Spleen (tissue), 11 donors: ENCODE measurements around the gene IRX2. TPM values are rescaled to one million over a fixed set of nuclear protein-coding genes. Genes with fewer than 3 reads are reported as not detected.

ENCODE experiments used
- DNase-seq: peaks from one replicate; pipeline ENCODE4 v3.0.0-alpha.2; 2020
- H3K27ac ChIP-seq, 8 donors: fragments of 200-600 bp; sonication (generic) in 7 of 8; 1 replicate in 4 of 8; 2 replicates in 4 of 8; pipeline versions ENCODE4 v1.5.0 to v1.8.0; 2016 to 2021; ENCODE audit warnings: inconsistent platforms in 4 of 8, mild to moderate bottlenecking in 4 of 8, moderate library complexity in 1 of 8
- H3K27me3 ChIP-seq, 7 donors: fragments of 200-600 bp; sonication (generic) in 6 of 7; replicated peaks in 1 of 7; 1 replicate in 4 of 7; 2 replicates in 3 of 7; pipeline versions ENCODE4 v1.5.0 to v1.8.0; 2016 to 2021; ENCODE audit warnings: inconsistent platforms in 3 of 7, mild to moderate bottlenecking in 1 of 7
- H3K36me3 ChIP-seq, 6 donors: fragments of 200-600 bp; sonication (generic) in 5 of 6; 1 replicate in 4 of 6; 2 replicates in 2 of 6; pipeline versions ENCODE4 v1.5.0 to v1.8.0; 2016 to 2021; ENCODE audit warnings: inconsistent platforms in 2 of 6
- H3K4me1 ChIP-seq, 6 donors: fragments of 200-600 bp; sonication (generic) in 5 of 6; 1 replicate in 3 of 6; 2 replicates in 3 of 6; pipeline versions ENCODE4 v1.5.0 to v1.8.0; 2016 to 2021; ENCODE audit warnings: inconsistent platforms in 3 of 6
- H3K4me3 ChIP-seq, 8 donors: fragments of 200-600 bp; sonication (generic) in 7 of 8; 1 replicate in 4 of 8; 2 replicates in 4 of 8; pipeline versions ENCODE4 v1.5.0 to v1.8.0; 2016 to 2021; ENCODE audit warnings: inconsistent platforms in 4 of 8, mild to moderate bottlenecking in 4 of 8, moderate library complexity in 2 of 8
- H3K9me3 ChIP-seq, 8 donors: fragments of 200-600 bp; sonication (generic) in 7 of 8; 1 replicate in 4 of 8; 2 replicates in 4 of 8; pipeline versions ENCODE4 v1.5.0 to v1.8.0; 2016 to 2021; ENCODE audit warnings: inconsistent platforms in 4 of 8
- POLR2A ChIP-seq, 3 donors: fragments of 450-650 bp; IDR thresholded peaks; one replicate each; pipeline ENCODE4 v1.5.1; 2017; ENCODE audit warnings: antibody characterized with exemption in 3 of 3, mild to moderate bottlenecking in 1 of 3
- POLR2AphosphoS5 ChIP-seq, 3 donors: sonication (generic); formaldehyde crosslinking; IDR thresholded peaks; one replicate each; pipeline ENCODE4 v1.5.1; 2017; ENCODE audit warnings: antibody characterized with exemption in 3 of 3
- WGBS, 5 donors: extraction: QIAGEN DNeasy Blood & Tissue Kit in 3 of 5; methylation state at CpG; one replicate each; pipeline versions ENCODE4 v1.1.5 to v1.1.7; 2013 to 2018; 5-methylcytosine and 5-hydroxymethylcytosine counted together
- intact Hi-C: fragments of 100-400 bp; cut with DNase I; formaldehyde crosslinking; loops from one replicate; pipeline ENCODE4 v1.15.0; 2023; ENCODE audit warnings: low total_unique reads
- polyA plus RNA-seq, 3 donors: library from polyadenylated mRNA; stranded (reverse); fragments of 200-250 nt; gene quantifications; one replicate each; pipeline ENCODE4 v1.2.1, GENCODE V29; 2013
- total RNA-seq, 7 donors: library from RNA; depleted of rRNA in 3 of 7; stranded (reverse); fragments of >200 nt in 3 of 7; fragmentation: NEBNext Ultra II Directional in 4 of 7; extraction: Animal tissue kit (Norgen Biotek cat#: 25700) in 4 of 7; gene quantifications; one replicate each; pipeline versions ENCODE4 v1.1.0 to v1.2.1, GENCODE V29; 2016 to 2021
- TF ChIP-seq, protein P1 (sequence below), 11 experiments: fragments of 200-600 bp in 7 of 11; fragments of 450-650 bp in 4 of 11; sonication (generic) in 4 of 11; IDR thresholded peaks in 8 of 11; conservative IDR thresholded peaks in 3 of 11; 1 replicate in 7 of 11; 2 replicates in 4 of 11; pipeline versions ENCODE4 v1.4.0 to v1.8.0; 2016 to 2021; ENCODE audit warnings: antibody characterized with exemption in 11 of 11, inconsistent platforms in 4 of 11, mild to moderate bottlenecking in 1 of 11
- donor health status: healthy with polysubstance abuse.
- donor health status: DM: no; HTN: no; CAD: no; lungs with moderate emphysema.
- donor health status: DM: no; HTN: no; CAD: no.
- donor health status: Bipolar disorder and iron deficiency.
- donor health status: healthy.
- donor health status: DM: no; HTN: no; CAD: no.
- donor health status: DM: yes; HTN: yes; CAD: no.

IRX2 gene
- total and polyA plus RNA-seq, 10 donors = 0.03 to 0.26 (median 0.13) TPM; not detected in 7

DNA sequence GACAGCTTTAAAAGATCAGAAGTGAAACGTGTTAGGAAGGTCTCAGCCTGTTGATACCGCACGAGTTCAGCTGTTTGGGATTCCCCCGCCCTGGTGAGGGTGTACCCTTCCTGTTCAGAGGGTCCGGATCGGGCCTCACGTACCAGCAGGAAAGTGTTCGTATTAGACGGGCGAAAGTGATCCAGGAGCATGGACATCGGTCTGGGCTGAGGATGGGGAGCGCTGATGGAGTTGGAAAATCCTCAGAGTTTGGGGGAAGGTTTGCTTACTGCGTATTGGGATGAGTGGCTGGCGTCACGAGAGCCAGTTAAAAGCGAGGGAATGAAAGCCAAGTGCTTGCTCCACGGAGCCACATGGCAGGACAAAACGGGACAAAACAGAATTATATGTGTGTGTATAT lies 47.4 kb downstream of the IRX2 start:
- Histone ChIP-seq H3K4me3 (no peak overlapping the region), H3K36me3 (no peaks in the 10 kb centered on the region), H3K27ac (no peak overlapping the region), H3K4me1 (no peaks in the 10 kb centered on the region), H3K27me3 (peaks cover 0 to 22% (median 0%) of the 10 kb centered on the region in 7 donors), H3K9me3 (peaks cover 0 to 3% (median 0%) of the 10 kb centered on the region in 8 donors)
- DNase-seq = no peak
- TF ChIP-seq POLR2A (IDR thresholded peaks at IDR 0.05) = no peak
- no peak for TF ChIP-seq POLR2AphosphoS5 (IDR thresholded peaks at IDR 0.05)
- TF ChIP-seq, protein P1, sequence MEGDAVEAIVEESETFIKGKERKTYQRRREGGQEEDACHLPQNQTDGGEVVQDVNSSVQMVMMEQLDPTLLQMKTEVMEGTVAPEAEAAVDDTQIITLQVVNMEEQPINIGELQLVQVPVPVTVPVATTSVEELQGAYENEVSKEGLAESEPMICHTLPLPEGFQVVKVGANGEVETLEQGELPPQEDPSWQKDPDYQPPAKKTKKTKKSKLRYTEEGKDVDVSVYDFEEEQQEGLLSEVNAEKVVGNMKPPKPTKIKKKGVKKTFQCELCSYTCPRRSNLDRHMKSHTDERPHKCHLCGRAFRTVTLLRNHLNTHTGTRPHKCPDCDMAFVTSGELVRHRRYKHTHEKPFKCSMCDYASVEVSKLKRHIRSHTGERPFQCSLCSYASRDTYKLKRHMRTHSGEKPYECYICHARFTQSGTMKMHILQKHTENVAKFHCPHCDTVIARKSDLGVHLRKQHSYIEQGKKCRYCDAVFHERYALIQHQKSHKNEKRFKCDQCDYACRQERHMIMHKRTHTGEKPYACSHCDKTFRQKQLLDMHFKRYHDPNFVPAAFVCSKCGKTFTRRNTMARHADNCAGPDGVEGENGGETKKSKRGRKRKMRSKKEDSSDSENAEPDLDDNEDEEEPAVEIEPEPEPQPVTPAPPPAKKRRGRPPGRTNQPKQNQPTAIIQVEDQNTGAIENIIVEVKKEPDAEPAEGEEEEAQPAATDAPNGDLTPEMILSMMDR (IDR thresholded peaks at IDR 0.05 in 8 of 11, conservative IDR thresholded peaks at IDR 0.05 in 3 of 11) = no peak
- intact Hi-C loops = no loop called here
- WGBS, 5 donors = 84 to 90% (median 86%) methylated on average over 18 of the region's 18 CpGs

DNA sequence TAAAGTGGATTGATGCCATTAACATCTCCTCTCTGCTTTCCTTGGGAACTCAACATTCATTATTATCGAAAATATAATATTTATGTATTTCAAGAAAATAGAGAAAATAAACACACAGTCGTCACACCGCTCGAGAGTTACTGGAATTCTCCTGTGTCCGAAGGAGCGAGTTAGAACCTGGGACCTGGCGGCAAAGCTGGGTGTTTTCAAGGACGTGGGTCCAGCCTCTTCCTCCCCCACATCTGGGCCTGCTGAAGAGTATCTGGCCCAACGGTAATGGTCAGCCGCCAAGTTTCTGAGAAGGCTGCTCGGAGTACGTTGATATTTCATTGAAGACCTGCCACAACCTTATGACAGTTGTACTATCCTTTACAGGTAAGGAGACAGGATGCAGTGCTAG lies 47.9 kb downstream of the IRX2 start:
- Histone ChIP-seq H3K27me3 (peaks cover 0 to 22% (median 0%) of the 10 kb centered on the region in 7 donors), H3K36me3 (no peaks in the 10 kb centered on the region), H3K9me3 (peaks cover 0 to 3% (median 0%) of the 10 kb centered on the region in 8 donors), H3K4me1 (no peaks in the 10 kb centered on the region), H3K4me3 (no peak overlapping the region), H3K27ac (no peak overlapping the region)
- WGBS, 5 donors = 76 to 90% (median 89%) methylated on average over 12 of the region's 12 CpGs
- TF ChIP-seq POLR2AphosphoS5 (IDR thresholded peaks at IDR 0.05) (no peak), POLR2A (IDR thresholded peaks at IDR 0.05) (no peak)
- TF ChIP-seq, protein P1 (IDR thresholded peaks at IDR 0.05 in 8 of 11, conservative IDR thresholded peaks at IDR 0.05 in 3 of 11) = no peak
- intact Hi-C loops = no loop called here
- DNase-seq = no peak

DNA sequence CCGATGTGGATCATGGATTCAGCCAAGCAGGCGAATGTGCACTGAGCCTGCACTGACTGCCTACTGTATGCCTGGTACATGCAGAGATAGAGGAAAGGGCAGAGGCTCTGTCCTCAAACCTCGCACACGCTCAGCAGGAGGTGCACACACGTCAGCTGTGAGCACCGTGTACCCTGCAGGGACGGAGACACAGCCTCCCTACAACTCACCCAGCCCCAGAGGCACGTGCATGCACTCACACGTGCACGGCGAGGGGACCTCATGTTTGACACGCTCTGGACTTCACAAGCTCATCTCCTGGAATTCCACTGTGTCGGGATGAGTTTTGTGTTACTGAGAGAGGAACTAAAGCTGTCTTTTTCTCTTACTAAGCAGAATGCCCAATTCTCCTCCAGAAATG lies 48.4 kb downstream of the IRX2 start:
- no peak overlapping the region for H3K27ac ChIP-seq
- intact Hi-C loops = no loop called here
- H3K9me3 ChIP-seq = peaks cover 0 to 3% (median 0%) of the 10 kb centered on the region in 8 donors
- H3K27me3 ChIP-seq = peaks cover 0 to 22% (median 0%) of the 10 kb centered on the region in 7 donors
- DNase-seq = no peak
- H3K4me3 ChIP-seq = no peak overlapping the region
- 73 to 79% (median 77%) methylated on average over 11 to 13 of the region's 13 CpGs for WGBS, 5 donors
- H3K4me1 ChIP-seq = no peaks in the 10 kb centered on the region
- no peak for TF ChIP-seq POLR2A (IDR thresholded peaks at IDR 0.05)
- TF ChIP-seq, protein P1 (IDR thresholded peaks at IDR 0.05 in 8 of 11, conservative IDR thresholded peaks at IDR 0.05 in 3 of 11) = no peak
- no peak for TF ChIP-seq POLR2AphosphoS5 (IDR thresholded peaks at IDR 0.05)
- H3K36me3 ChIP-seq = no peaks in the 10 kb centered on the region

DNA sequence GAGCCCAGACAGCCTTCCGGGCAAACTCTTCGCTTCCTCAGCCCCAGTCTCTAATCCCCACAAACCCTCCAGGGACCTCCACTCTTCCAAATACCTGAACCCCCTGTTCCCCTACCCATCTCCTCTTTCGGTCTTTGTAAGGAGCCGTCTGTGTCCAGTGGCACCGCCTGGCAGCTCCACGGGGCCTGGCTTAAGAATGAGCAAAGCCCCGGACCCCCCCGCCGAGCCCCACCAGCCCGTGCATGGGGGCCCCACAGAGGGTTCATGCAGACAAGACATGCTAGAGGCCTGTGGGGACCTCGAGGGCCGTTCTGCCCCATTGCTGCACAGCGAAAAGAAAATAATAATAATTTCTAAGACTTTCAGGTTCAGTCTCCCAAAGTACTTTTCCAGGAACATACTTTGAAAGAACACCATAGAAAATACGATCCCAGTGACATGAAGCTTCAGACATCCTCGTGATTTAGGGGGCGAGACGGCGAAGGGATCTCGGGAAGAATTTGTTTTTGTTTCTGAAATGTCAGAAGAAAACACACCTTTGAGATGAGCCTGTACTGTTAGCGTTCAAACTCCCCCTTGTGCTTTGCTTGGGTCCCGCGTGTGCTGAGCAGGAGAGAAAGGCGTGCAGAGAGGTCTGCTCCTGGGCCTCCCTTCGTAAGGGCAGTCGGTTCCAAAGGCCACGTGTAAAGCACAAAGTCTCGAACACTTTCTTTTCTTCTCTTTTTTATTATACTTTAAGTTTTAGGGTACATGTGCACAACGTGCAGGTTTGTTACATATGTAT lies 49.2 kb downstream of the IRX2 start:
- DNase-seq = no peak
- Histone ChIP-seq H3K36me3 (no peaks in the 10 kb centered on the region), H3K9me3 (peaks cover 0 to 3% (median 0%) of the 10 kb centered on the region in 8 donors), H3K27me3 (peaks cover 0 to 22% (median 0%) of the 10 kb centered on the region in 7 donors), H3K27ac (no peak overlapping the region), H3K4me1 (no peaks in the 10 kb centered on the region), H3K4me3 (no peak overlapping the region)
- TF ChIP-seq, protein P1 (IDR thresholded peaks at IDR 0.05 in 8 of 11, conservative IDR thresholded peaks at IDR 0.05 in 3 of 11) = no peak
- no peak for TF ChIP-seq POLR2AphosphoS5 (IDR thresholded peaks at IDR 0.05)
- no peak for TF ChIP-seq POLR2A (IDR thresholded peaks at IDR 0.05)
- intact Hi-C loops = no loop called here
- WGBS, 5 donors = 79 to 86% (median 85%) methylated on average over 27 to 28 of the region's 28 CpGs
